K562 (cell line): Measurements from ENCODE around the gene KBTBD13.

Experiments
- EP300 ChIP-seq: IDR thresholded peaks from 2 replicates; pipeline ENCODE4 v1.6.1; 2012; ENCODE audit warnings: low read length, improper control_type of control experiment
- MAZ ChIP-seq, 2 experiments: fragments of 450-650 bp in 1 of 2; sonication (generic) in 1 of 2; formaldehyde crosslinking; IDR thresholded peaks in 1 of 2; conservative IDR thresholded peaks in 1 of 2; 2 replicates each; pipeline versions ENCODE4 v1.4.0 to v1.5.0; 2020; ENCODE audit warnings: mild to moderate bottlenecking in 1 of 2, missing genetic modification reagents in 1 of 2
- POLR2A ChIP-seq: fragments of 450-650 bp; conservative IDR thresholded peaks from 2 replicates; pipeline ENCODE4 v1.6.1; 2016
- RAD51 ChIP-seq: fragments of 450-650 bp; IDR thresholded peaks from 2 replicates; pipeline ENCODE4 v1.7.1; 2016; ENCODE audit warnings: low read depth, mild to moderate bottlenecking, borderline replicate concordance
- RBM22 ChIP-seq: fragments of 200-400 bp; formaldehyde crosslinking; IDR thresholded peaks from 2 replicates; pipeline ENCODE4 v1.6.1; 2018; ENCODE audit warnings: low read length, low read depth; ENCODE audit not compliant: poor library complexity, severe bottlenecking
- TF ChIP-seq, protein P1 (sequence below), 3 experiments: IDR thresholded peaks in 2 of 3; conservative IDR thresholded peaks in 1 of 3; 2 replicates each; pipeline ENCODE4 v1.5.1; 2011 to 2012; ENCODE audit warnings: low read length in 3 of 3, mild to moderate bottlenecking in 3 of 3, control low read depth in 2 of 3, improper control_type of control experiment in 1 of 3, inconsistent platforms in 1 of 3, low read depth in 1 of 3, mixed read lengths in 1 of 3, moderate library complexity in 1 of 3; ENCODE audit not compliant: insufficient read depth in 2 of 3

- TF ChIP-seq, protein P1, sequence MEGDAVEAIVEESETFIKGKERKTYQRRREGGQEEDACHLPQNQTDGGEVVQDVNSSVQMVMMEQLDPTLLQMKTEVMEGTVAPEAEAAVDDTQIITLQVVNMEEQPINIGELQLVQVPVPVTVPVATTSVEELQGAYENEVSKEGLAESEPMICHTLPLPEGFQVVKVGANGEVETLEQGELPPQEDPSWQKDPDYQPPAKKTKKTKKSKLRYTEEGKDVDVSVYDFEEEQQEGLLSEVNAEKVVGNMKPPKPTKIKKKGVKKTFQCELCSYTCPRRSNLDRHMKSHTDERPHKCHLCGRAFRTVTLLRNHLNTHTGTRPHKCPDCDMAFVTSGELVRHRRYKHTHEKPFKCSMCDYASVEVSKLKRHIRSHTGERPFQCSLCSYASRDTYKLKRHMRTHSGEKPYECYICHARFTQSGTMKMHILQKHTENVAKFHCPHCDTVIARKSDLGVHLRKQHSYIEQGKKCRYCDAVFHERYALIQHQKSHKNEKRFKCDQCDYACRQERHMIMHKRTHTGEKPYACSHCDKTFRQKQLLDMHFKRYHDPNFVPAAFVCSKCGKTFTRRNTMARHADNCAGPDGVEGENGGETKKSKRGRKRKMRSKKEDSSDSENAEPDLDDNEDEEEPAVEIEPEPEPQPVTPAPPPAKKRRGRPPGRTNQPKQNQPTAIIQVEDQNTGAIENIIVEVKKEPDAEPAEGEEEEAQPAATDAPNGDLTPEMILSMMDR (IDR thresholded peaks at IDR 0.05 in 2 of 3, conservative IDR thresholded peaks at IDR 0.05 in 1 of 3; ENCODE audit: insufficient read depth in 2 of 3, low read depth in 1 of 3, low read length in 3 of 3): no peak
- no peak for TF ChIP-seq RAD51
- no peak for TF ChIP-seq POLR2A
- TF ChIP-seq RBM22: no peak
- no peak for TF ChIP-seq EP300
- TF ChIP-seq MAZ (CRISPR knock-in tag; conservative IDR thresholded peaks at IDR 0.05 in 1 of 2, IDR thresholded peaks at IDR 0.05 in 1 of 2): no peak
Measured at GRCh38 chr15:65110676-65111292, 34.2 kb downstream of the KBTBD13 start.
